ENCODE data around the gene RMDN2. TPM values are rescaled to one million over a fixed set of nuclear protein-coding genes. Genes with fewer than 3 reads are reported as not detected.

Gene RMDN2
- total RNA-seq, 2 donors from 2014 or later: 3.9 to 4.9 TPM

DNA sequence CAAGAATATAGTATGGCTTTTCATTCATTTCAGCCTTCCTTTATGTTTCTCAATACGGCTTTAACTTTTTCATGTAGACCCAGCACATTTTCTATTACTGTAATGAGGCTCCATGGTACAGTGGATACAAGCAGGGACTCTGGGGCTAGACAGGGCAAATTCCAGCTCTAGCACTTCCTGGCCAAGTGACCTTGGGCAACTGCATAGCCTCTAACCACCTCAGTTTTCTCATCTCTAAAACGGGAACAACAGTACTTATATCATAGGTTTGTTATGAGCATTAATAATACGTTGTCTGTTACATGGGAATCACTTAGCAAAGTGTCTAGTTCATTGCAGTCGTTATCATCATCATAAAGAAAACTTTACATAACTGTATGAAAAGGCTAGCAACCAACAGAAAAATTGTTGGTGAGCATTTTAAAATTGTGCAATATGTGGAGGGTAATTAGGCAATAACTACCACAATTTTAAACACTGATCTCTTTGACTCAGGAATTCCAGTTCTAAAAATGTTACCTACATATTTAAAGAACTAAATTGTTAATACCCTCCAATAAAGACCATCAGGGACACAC is 13.7 kb upstream of the RMDN2 start:
- Histone ChIP-seq H3K27ac (ENCODE audit: low read depth, low read length) (no peak overlapping the region), H3K9me3 (ENCODE audit: control insufficient read depth, low read length) (no peaks in the 10 kb centered on the region), H3K4me3 (ENCODE audit: low read length) (no peak overlapping the region), H3K36me3 (ENCODE audit: control insufficient read depth, insufficient read depth, low read length) (no peaks in the 10 kb centered on the region), H3K27me3 (ENCODE audit: control insufficient read depth, insufficient read depth, low read length, poor library complexity, severe bottlenecking) (no peaks in the 10 kb centered on the region), H3K9ac (ENCODE audit: extremely low read depth, low read length, poor library complexity, severe bottlenecking) (no peak overlapping the region), H3K4me1 (ENCODE audit: control insufficient read depth, insufficient read depth, low read length) (no peaks in the 10 kb centered on the region)
- H3K27ac Mint-ChIP-seq: no peak overlapping the region
- no peaks in the 10 kb centered on the region for H3K27me3 Mint-ChIP-seq (ENCODE audit: insufficient read depth)
- TF ChIP-seq, protein P1, sequence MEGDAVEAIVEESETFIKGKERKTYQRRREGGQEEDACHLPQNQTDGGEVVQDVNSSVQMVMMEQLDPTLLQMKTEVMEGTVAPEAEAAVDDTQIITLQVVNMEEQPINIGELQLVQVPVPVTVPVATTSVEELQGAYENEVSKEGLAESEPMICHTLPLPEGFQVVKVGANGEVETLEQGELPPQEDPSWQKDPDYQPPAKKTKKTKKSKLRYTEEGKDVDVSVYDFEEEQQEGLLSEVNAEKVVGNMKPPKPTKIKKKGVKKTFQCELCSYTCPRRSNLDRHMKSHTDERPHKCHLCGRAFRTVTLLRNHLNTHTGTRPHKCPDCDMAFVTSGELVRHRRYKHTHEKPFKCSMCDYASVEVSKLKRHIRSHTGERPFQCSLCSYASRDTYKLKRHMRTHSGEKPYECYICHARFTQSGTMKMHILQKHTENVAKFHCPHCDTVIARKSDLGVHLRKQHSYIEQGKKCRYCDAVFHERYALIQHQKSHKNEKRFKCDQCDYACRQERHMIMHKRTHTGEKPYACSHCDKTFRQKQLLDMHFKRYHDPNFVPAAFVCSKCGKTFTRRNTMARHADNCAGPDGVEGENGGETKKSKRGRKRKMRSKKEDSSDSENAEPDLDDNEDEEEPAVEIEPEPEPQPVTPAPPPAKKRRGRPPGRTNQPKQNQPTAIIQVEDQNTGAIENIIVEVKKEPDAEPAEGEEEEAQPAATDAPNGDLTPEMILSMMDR (conservative IDR thresholded peaks at IDR 0.05): no peak
- no peaks in the 10 kb centered on the region for H3K4me1 Mint-ChIP-seq
- no peak for DNase-seq
- H3K36me3 Mint-ChIP-seq (ENCODE audit: low read depth): no peaks in the 10 kb centered on the region
- H3K4me3 Mint-ChIP-seq: no peak overlapping the region
- no peaks in the 10 kb centered on the region for H3K9me3 Mint-ChIP-seq
- WGBS, 2 experiments (ENCODE audit: insufficient coverage in 1 of 2, insufficient read length in 1 of 2): 87% methylated on average over 4 of the region's 4 CpGs; no CpG with 5 or more reads in 1 of the 2 experiments

DNA sequence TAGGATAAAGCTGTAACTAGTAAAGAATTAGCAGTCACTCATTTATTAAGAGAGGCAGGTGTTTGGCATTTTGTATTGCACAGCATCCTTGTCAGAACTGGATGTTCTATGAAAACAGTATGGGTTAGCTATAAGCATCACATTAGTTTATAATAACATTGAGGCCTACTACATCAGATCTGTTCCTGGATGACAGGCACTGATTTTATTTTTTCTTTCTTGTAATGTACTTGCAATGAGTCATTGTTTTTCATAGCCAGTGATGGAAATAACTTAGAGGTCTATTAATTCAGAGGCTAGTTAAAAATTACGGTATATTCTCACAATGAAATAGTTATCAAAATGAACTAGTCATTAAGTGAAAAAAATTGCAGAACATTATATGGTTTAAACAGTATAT is 13.0 kb upstream of the RMDN2 start:
- no peaks in the 10 kb centered on the region for H3K36me3 Mint-ChIP-seq (ENCODE audit: low read depth)
- no peaks in the 10 kb centered on the region for H3K36me3 ChIP-seq (ENCODE audit: control insufficient read depth, insufficient read depth, low read length)
- H3K27me3 Mint-ChIP-seq (ENCODE audit: insufficient read depth): no peaks in the 10 kb centered on the region
- no peaks in the 10 kb centered on the region for H3K4me1 ChIP-seq (ENCODE audit: control insufficient read depth, insufficient read depth, low read length)
- no peaks in the 10 kb centered on the region for H3K27me3 ChIP-seq (ENCODE audit: control insufficient read depth, insufficient read depth, low read length, poor library complexity, severe bottlenecking)
- H3K9me3 ChIP-seq (ENCODE audit: control insufficient read depth, low read length): no peaks in the 10 kb centered on the region
- no peak overlapping the region for H3K27ac ChIP-seq (ENCODE audit: low read depth, low read length)
- no peak overlapping the region for H3K4me3 ChIP-seq (ENCODE audit: low read length)
- H3K9ac ChIP-seq (ENCODE audit: extremely low read depth, low read length, poor library complexity, severe bottlenecking): no peak overlapping the region
- DNase-seq: no peak
- no peak overlapping the region for H3K4me3 Mint-ChIP-seq
- H3K27ac Mint-ChIP-seq: no peak overlapping the region
- TF ChIP-seq, protein P1 (conservative IDR thresholded peaks at IDR 0.05): no peak
- WGBS, 2 experiments (ENCODE audit: insufficient coverage in 1 of 2, insufficient read length in 1 of 2): no CpG with 5 or more reads among the region's 1 CpG
- no peaks in the 10 kb centered on the region for H3K9me3 Mint-ChIP-seq
- H3K4me1 Mint-ChIP-seq: no peaks in the 10 kb centered on the region

DNA sequence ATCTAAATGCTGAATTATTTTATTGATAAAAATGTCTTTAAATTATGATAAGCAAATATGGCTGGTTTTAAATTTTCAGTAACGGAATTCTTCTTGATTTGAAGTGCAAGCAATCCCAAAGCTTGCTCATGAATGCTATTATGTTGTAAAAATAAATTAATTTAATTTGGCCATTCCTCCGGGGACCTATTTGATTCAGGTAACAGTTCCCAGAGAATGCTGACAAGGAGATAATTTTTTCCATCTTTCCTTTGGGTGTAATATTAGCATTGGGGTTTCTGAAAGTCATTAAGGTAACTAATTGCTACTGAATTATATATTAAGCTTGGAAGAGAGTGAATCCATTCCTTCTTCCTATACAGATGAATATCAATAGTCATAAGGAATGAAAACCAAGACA is 12.5 kb upstream of the RMDN2 start:
- no peak overlapping the region for H3K27ac Mint-ChIP-seq
- TF ChIP-seq, protein P1 (conservative IDR thresholded peaks at IDR 0.05): no peak
- no peaks in the 10 kb centered on the region for H3K36me3 Mint-ChIP-seq (ENCODE audit: low read depth)
- no peaks in the 10 kb centered on the region for H3K9me3 Mint-ChIP-seq
- no peak overlapping the region for H3K9ac ChIP-seq (ENCODE audit: extremely low read depth, low read length, poor library complexity, severe bottlenecking)
- H3K4me3 Mint-ChIP-seq: no peak overlapping the region
- no peaks in the 10 kb centered on the region for H3K27me3 ChIP-seq (ENCODE audit: control insufficient read depth, insufficient read depth, low read length, poor library complexity, severe bottlenecking)
- no peak for DNase-seq
- H3K27ac ChIP-seq (ENCODE audit: low read depth, low read length): no peak overlapping the region
- no peaks in the 10 kb centered on the region for H3K4me1 ChIP-seq (ENCODE audit: control insufficient read depth, insufficient read depth, low read length)
- H3K9me3 ChIP-seq (ENCODE audit: control insufficient read depth, low read length): no peaks in the 10 kb centered on the region
- H3K4me3 ChIP-seq (ENCODE audit: low read length): no peak overlapping the region
- H3K27me3 Mint-ChIP-seq (ENCODE audit: insufficient read depth): no peaks in the 10 kb centered on the region
- no peaks in the 10 kb centered on the region for H3K36me3 ChIP-seq (ENCODE audit: control insufficient read depth, insufficient read depth, low read length)
- H3K4me1 Mint-ChIP-seq: no peaks in the 10 kb centered on the region
- 93 to 95% methylated on average over 2 of the region's 2 CpGs for whole genome bisulfite sequencing, 2 experiments (ENCODE audit: insufficient coverage in 1 of 2, insufficient read length in 1 of 2)
